ENCODE results near the gene TFAP2C.
"Not testable (repeated sequence)": the region's sequence is repeated elsewhere in the genome, so short reads cannot be mapped to it uniquely, and the experiment has no call there.

TFAP2C gene

DNA sequence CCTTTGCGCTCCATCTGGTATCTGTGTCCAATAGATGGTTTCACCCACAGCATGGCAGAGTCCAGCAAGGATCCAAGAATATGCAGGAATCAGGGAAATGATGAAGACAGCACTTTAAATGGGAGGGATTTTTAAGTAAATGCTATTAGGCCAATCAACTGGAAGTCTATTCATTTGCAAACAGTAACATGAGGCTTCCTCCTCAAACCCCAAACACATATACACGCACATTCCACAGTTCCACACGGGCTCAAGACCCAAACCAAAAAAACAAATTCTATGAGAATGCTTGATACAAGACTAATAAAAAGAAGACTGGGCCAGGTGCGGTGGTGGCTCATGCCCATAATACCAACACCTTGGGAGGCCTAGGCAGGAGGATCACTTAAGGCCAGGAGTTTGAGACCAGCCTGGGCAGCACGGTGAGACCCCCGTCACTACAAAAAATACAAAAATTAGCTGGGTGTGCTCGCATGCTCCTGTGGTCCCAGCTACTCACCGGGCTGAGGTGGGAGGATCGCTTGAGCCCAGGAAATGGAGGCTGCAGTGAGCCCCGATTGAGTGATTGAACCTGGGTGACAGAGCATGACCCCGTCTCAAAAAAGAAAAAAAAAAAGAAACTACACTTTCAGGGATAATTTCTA is 21.9 kb upstream of the TFAP2C start:
- Histone ChIP-seq H3K36me3 (ENCODE audit: insufficient read depth, low read length) (no peaks in the 10 kb centered on the region), H3K4me3 (no peak overlapping the region), H3K9ac (ENCODE audit: insufficient read length) (no peak overlapping the region), H3K9me3 (ENCODE audit: low read depth, low read length) (no peaks in the 10 kb centered on the region), H3K27ac (no peak overlapping the region)
- no peak for TF ChIP-seq POLR2AphosphoS5 (IDR thresholded peaks at IDR 0.05; ENCODE audit: borderline replicate concordance, low read depth, low read length)
- no peak for TF ChIP-seq FOXP2 (optimal IDR thresholded peaks at IDR 0.05; ENCODE audit: control extremely low read depth, extremely low read length, insufficient read depth)
- TF ChIP-seq EZH2 (IDR thresholded peaks at IDR 0.05), result no peak
- DNase-seq (ENCODE audit: low read depth, low spot score), result no peak

DNA sequence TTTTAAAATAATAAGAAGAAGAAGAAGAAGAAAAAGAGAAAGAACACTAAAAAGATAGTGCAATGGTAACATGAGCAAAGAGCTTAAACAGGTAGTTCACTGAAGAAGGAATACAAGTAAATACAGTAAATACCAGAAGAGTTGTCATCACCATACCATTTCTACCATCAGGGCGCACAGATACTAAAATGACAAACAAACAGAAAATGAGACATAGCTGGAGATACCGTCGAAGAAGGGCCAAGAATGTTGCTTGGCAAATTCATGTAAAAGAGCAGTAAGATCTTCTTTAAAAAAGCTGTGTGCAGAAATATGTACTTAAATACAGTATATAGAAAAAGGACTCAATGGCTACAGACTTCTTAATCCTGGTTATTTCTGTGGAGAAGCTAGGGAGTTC is 20.7 kb upstream of the TFAP2C start:
- Histone ChIP-seq H3K36me3 (ENCODE audit: insufficient read depth, low read length) (no peaks in the 10 kb centered on the region), H3K9me3 (ENCODE audit: low read depth, low read length) (no peaks in the 10 kb centered on the region), H3K9ac (ENCODE audit: insufficient read length) (no peak overlapping the region), H3K27ac (no peak overlapping the region), H3K4me3 (no peak overlapping the region)
- DNase-seq (ENCODE audit: low read depth, low spot score), result no peak
- TF ChIP-seq EZH2 (IDR thresholded peaks at IDR 0.05) (no peak), FOXP2 (optimal IDR thresholded peaks at IDR 0.05; ENCODE audit: control extremely low read depth, extremely low read length, insufficient read depth) (no peak), POLR2AphosphoS5 (IDR thresholded peaks at IDR 0.05; ENCODE audit: borderline replicate concordance, low read depth, low read length) (no peak)

DNA sequence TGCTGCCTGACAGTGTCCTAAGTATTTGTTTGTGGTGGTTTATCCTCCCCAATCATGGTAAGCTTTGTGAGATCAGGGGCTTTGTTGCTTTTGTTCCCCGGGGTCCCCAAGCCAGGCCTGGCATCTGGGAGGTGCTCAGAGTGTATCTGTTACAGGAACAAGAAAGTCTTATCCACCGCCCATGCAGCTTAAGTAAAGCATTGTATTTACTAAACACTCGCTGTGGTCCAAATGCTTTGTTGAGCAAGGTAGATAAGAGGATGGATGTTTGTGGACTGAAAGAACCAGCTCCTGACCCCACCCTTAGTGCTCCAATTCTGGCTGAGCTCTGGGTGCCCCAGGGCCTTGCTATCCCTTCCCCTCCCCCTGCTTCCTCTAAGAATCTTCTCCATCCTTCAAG is 19.8 kb upstream of the TFAP2C start:
- Histone ChIP-seq H3K36me3 (ENCODE audit: insufficient read depth, low read length) (no peaks in the 10 kb centered on the region), H3K27ac (no peak overlapping the region), H3K4me3 (no peak overlapping the region), H3K9ac (ENCODE audit: insufficient read length) (no peak overlapping the region), H3K9me3 (ENCODE audit: low read depth, low read length) (no peaks in the 10 kb centered on the region)
- no peak for DNase-seq (ENCODE audit: low read depth, low spot score)
- TF ChIP-seq FOXP2 (optimal IDR thresholded peaks at IDR 0.05; ENCODE audit: control extremely low read depth, extremely low read length, insufficient read depth), result no peak
- no peak for TF ChIP-seq EZH2 (IDR thresholded peaks at IDR 0.05)
- TF ChIP-seq POLR2AphosphoS5 (IDR thresholded peaks at IDR 0.05; ENCODE audit: borderline replicate concordance, low read depth, low read length), result no peak

DNA sequence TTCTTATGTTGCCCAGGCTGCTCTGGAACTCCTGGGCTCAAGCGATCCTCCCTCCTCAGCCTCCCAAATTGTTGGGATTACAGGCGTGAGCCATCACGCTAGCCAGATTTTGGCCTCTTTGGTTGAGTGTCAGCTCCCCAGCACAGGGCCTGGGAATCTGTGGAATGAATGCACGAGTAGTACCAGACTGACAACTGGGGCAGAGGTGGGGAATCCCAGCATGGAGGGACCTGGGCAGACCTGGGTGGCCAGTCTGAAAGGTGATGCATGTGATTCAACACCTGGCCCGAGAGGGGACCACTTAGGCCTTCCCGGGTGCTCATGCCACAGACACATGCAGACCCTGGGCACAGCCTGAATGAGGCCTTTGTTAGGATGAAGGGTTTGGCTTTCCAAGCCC is 19.0 kb upstream of the TFAP2C start:
- Histone ChIP-seq H3K9me3 (ENCODE audit: low read depth, low read length) (no peaks in the 10 kb centered on the region), H3K36me3 (ENCODE audit: insufficient read depth, low read length) (no peaks in the 10 kb centered on the region), H3K27ac (no peak overlapping the region), H3K4me3 (no peak overlapping the region), H3K9ac (ENCODE audit: insufficient read length) (no peak overlapping the region)
- DNase-seq (ENCODE audit: low read depth, low spot score), result no peak
- TF ChIP-seq POLR2AphosphoS5 (IDR thresholded peaks at IDR 0.05; ENCODE audit: borderline replicate concordance, low read depth, low read length) (no peak), FOXP2 (optimal IDR thresholded peaks at IDR 0.05; ENCODE audit: control extremely low read depth, extremely low read length, insufficient read depth) (no peak), EZH2 (IDR thresholded peaks at IDR 0.05) (no peak)

DNA sequence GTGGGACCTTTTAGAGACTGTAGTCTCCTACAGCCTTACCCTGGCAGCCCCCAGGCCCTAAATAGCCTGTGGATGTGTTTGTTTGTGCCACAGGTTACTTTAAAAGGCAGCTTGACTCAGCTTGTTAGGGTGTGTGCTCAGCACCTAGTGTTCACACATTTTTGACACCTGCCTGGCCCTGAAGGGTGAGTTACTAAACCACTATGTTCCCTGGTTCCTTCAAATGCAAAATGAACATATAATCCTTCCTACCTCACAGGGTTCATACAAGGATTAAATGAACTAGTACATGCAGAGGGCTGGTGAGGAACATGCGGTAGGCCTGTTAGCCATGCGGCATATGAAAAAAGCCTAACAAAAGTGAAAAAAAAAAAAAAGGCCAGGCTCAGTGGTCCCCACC is 14.9 kb upstream of the TFAP2C start:
- Histone ChIP-seq H3K36me3 (ENCODE audit: insufficient read depth, low read length) (no peaks in the 10 kb centered on the region), H3K27ac (no peak overlapping the region), H3K9ac (ENCODE audit: insufficient read length) (no peak overlapping the region), H3K9me3 (ENCODE audit: low read depth, low read length) (no peaks in the 10 kb centered on the region), H3K4me3 (no peak overlapping the region)
- TF ChIP-seq EZH2 (IDR thresholded peaks at IDR 0.05) (no peak), FOXP2 (optimal IDR thresholded peaks at IDR 0.05; ENCODE audit: control extremely low read depth, extremely low read length, insufficient read depth) (no peak), POLR2AphosphoS5 (IDR thresholded peaks at IDR 0.05; ENCODE audit: borderline replicate concordance, low read depth, low read length) (no peak)
- no peak for DNase-seq (ENCODE audit: low read depth, low spot score)

DNA sequence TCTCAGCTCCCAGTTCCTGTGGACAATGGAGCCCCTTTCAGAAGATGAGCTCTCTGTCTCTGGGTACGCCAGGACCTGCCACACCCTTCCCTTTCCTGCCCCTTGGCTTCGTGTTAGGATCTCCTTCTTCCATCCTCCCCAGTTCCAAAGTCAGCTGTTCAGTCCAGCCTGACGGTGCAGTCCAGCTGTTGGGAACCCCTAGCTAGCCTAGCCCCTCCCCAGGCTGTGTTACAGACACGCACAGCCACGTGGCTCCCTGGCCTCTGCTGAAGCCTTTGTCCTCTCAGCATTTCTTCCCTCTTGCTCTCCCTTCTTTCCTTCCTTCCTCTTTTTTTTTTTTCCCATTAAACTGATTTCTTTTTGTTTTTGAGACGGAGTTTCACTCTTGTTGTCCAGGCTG is 12.4 kb upstream of the TFAP2C start:
- DNase-seq (ENCODE audit: low read depth, low spot score), result no peak
- H3K36me3 ChIP-seq (ENCODE audit: insufficient read depth, low read length), result no peaks in the 10 kb centered on the region
- H3K9me3 ChIP-seq (ENCODE audit: low read depth, low read length), result no peaks in the 10 kb centered on the region
- no peak for TF ChIP-seq FOXP2 (optimal IDR thresholded peaks at IDR 0.05; ENCODE audit: control extremely low read depth, extremely low read length, insufficient read depth)
- no peak for TF ChIP-seq POLR2AphosphoS5 (IDR thresholded peaks at IDR 0.05; ENCODE audit: borderline replicate concordance, low read depth, low read length)
- TF ChIP-seq EZH2 (IDR thresholded peaks at IDR 0.05), result no peak
- no peak overlapping the region for H3K9ac ChIP-seq (ENCODE audit: insufficient read length)
- H3K27ac ChIP-seq, result no peak overlapping the region
- H3K4me3 ChIP-seq, result no peak overlapping the region

DNA sequence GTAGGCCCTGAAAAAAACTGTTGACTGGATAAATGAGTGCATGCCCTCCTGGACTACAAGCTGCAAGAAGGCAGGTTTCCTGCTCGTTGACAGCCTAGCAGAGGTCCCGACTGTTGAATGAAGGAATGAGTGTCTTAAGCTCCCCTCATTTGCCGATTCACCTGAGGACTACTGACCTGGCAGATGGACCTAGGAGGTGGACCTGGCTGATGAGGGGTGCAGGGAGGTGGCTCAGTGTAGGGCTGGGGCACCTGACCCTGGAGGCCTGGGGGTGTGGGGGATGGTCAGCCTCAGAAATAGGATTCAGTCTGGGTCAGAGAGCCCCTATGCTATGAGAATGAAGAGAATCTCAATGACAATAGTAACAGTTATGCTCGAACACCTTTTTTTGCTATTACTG is 11.6 kb upstream of the TFAP2C start:
- TF ChIP-seq POLR2AphosphoS5 (IDR thresholded peaks at IDR 0.05; ENCODE audit: borderline replicate concordance, low read depth, low read length), result no peak
- no peak for TF ChIP-seq FOXP2 (optimal IDR thresholded peaks at IDR 0.05; ENCODE audit: control extremely low read depth, extremely low read length, insufficient read depth)
- Histone ChIP-seq H3K9ac (ENCODE audit: insufficient read length) (no peak overlapping the region), H3K36me3 (ENCODE audit: insufficient read depth, low read length) (no peaks in the 10 kb centered on the region), H3K4me3 (no peak overlapping the region), H3K27ac (no peak overlapping the region), H3K9me3 (ENCODE audit: low read depth, low read length) (no peaks in the 10 kb centered on the region)
- DNase-seq (ENCODE audit: low read depth, low spot score), result no peak

DNA sequence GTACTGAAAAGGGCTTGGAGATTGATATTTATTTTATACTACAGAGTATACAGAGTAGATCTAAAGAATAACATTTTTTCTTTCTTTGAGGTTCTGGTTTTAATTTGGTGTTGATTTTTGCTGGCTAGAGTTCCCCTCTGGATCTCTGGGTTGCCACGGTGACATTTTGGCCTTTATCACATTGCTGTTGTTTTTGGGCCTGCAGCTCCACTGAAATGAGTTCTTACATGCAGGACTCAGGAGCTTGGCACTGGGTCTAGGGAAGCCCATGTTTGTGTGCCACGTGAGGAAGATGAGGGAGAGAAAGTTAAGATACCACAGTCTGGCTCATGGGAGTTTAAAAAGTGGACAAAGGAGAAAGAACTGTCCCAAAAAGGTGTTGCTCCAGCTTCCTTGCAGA is 7.4 kb upstream of the TFAP2C start:
- TF ChIP-seq POLR2AphosphoS5 (IDR thresholded peaks at IDR 0.05; ENCODE audit: borderline replicate concordance, low read depth, low read length) (no peak), FOXP2 (optimal IDR thresholded peaks at IDR 0.05; ENCODE audit: control extremely low read depth, extremely low read length, insufficient read depth) (no peak), EZH2 (IDR thresholded peaks at IDR 0.05) (no peak)
- Histone ChIP-seq H3K27ac (no peak overlapping the region), H3K9me3 (ENCODE audit: low read depth, low read length) (no peaks in the 10 kb centered on the region), H3K9ac (ENCODE audit: insufficient read length) (no peak overlapping the region), H3K36me3 (ENCODE audit: insufficient read depth, low read length) (no peaks in the 10 kb centered on the region), H3K4me3 (no peak overlapping the region)
- no peak for DNase-seq (ENCODE audit: low read depth, low spot score)

DNA sequence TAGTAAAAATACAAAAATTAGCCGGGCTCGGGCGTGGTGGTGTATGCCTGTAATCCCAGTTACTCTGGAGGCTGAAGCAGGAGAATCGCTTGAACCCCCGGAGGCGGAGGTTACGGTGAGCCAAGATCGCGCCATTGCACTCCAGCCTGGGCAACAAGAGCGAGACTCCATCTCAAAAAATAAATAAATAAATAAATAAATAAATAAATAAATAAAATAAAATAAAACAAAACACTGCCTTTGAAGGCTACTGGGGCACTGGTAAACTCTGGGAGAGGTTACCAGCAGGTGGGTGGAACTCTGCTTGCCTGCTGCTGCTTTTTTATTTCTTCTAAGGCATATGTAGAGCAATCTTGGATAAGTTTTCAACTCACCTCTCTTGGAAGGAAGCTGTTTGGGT is 5.2 kb upstream of the TFAP2C start:
- H3K36me3 ChIP-seq (ENCODE audit: insufficient read depth, low read length); H3K9ac ChIP-seq (ENCODE audit: insufficient read length); H3K27ac ChIP-seq; H3K4me3 ChIP-seq; DNase-seq (ENCODE audit: low read depth, low spot score); H3K9me3 ChIP-seq (ENCODE audit: low read depth, low read length): not testable (repeated sequence)

Measured in SK-N-MC (cell line).